ENCODE data around the gene HLA-DRB1.

DNA sequence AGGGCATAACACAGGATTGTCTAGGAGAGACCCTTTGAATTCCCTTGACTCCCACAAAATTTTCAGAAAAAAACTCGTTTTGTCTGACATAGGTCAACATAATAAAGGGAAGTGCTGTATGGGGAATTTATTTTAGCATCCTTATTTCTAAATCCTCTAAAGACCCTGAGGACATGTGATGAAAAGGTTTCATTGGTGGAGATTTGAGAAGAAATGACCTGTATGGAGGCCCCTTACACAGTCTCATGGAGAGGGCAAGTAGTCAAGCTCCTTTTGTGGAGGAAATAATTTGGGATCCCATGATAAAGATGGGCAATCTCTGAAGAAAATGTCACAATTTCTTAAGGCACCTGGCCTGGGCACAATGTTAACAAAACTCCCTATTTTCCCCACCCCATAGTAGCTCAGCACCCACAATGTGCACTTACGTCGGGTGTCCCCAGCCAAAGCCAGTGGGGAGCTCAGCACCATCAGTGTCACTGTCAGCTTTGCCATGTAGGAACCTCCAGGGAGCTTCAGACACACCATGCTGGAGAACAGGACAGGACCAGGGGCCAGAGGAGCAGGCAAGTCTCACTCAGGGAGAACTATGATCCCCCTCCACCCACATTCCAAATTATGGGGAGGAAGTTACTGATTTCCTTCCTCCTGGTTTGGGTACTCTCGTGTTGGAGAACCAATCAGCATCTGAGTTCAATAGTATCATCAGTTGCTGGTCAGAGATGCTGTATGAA lies 59.8 kb downstream of the HLA-DRB1 start, which contains the start of gene HLA-DRB5:
- TF ChIP-seq ZNF274 (IDR thresholded peaks at IDR 0.05; ENCODE audit: low read depth, low read length), result no peak
- TF ChIP-seq SUZ12 (IDR thresholded peaks at IDR 0.05; ENCODE audit: extremely low read depth, insufficient read depth, insufficient read length), result no peak
- no peak for TF ChIP-seq YY1 (IDR thresholded peaks at IDR 0.05; ENCODE audit: insufficient read depth, insufficient read length)
